Activated naive CD4-positive, alpha-beta T cell treated with anti-CD3 and anti-CD28 coated beads, Interleukin-2, amount 50 U/mL, for 72 hours (primary cell): Measurements from ENCODE around the gene ANKRD33B. TPM values are rescaled to one million over a fixed set of nuclear protein-coding genes. Genes with fewer than 3 reads are reported as not detected.

Experiments used
- ATAC-seq, 2 donors: fragments of 150-1000 bp; cut with Tn5 transposase; 2 replicates each; pipeline ENCODE4 v1.10.0; 2021; ENCODE audit warnings: mild to moderate bottlenecking in 2 of 2, moderate library complexity in 2 of 2
- DNase-seq, 2 donors: peaks; one replicate each; pipeline ENCODE4 v3.0.0; 2021 to 2022; ENCODE audit warnings: low spot score in 2 of 2
- H3K27ac Mint-ChIP-seq, 2 donors: one replicate each; pipeline ENCODE4 v1.8.0; 2022; ENCODE audit warnings: mild to moderate bottlenecking in 2 of 2, mixed read lengths in 2 of 2
- H3K36me3 Mint-ChIP-seq, 2 donors: one replicate each; pipeline ENCODE4 v1.8.0; 2022; ENCODE audit warnings: mixed read lengths in 2 of 2
- H3K9me3 Mint-ChIP-seq, 2 donors: one replicate each; pipeline ENCODE4 v1.8.0; 2022; ENCODE audit warnings: mixed read lengths in 2 of 2
- total RNA-seq, 2 donors: library from RNA; stranded (reverse); gene quantifications; one replicate each; pipeline ENCODE4 v1.2.3, GENCODE V29; 2022

Gene ANKRD33B
- total RNA-seq, 2 donors from 2014 or later = 5.6 TPM

- peak overlapping the region in 1 of 2 donors; percentile 3 for H3K27ac Mint-ChIP-seq
Measured at GRCh38 chr5:10682801-10683525, 119.1 kb downstream of the ANKRD33B start.

GRCh38 chr5:10684303-10685086 is 120.6 kb downstream of the ANKRD33B start:
- DNase-seq (no peak), ATAC-seq (no peak)
- H3K9me3 Mint-ChIP-seq = no peaks in the 10 kb centered on the region
- H3K27ac Mint-ChIP-seq = peak overlapping the region in 1 of 2 donors; percentile 25
- H3K36me3 Mint-ChIP-seq = peaks cover 0 to 19% of the 10 kb centered on the region in 2 donors

More at GRCh38 chr5:10682801-10683525, 119.1 kb downstream of the ANKRD33B start:
- peaks cover 2% of the 10 kb centered on the region in 2 donors for H3K9me3 Mint-ChIP-seq
- H3K36me3 Mint-ChIP-seq = peaks cover 3 to 17% of the 10 kb centered on the region in 2 donors
- ATAC-seq (no peak), DNase-seq (no peak)

GRCh38 chr5:10685115-10685521 is 121.2 kb downstream of the ANKRD33B start:
- Mint-ChIP-seq H3K9me3 (no peaks in the 10 kb centered on the region), H3K36me3 (peaks cover 0 to 19% of the 10 kb centered on the region in 2 donors), H3K27ac (peak overlapping the region in 1 of 2 donors; percentile 25)
- no peak for DNase-seq
- ATAC-seq = no peak

- DNase-seq = no peak
- no peaks in the 10 kb centered on the region for H3K9me3 Mint-ChIP-seq
- no peak for ATAC-seq
- H3K27ac Mint-ChIP-seq = no peak overlapping the region
- peaks cover 0 to 9% of the 10 kb centered on the region in 2 donors for H3K36me3 Mint-ChIP-seq
Measured at GRCh38 chr5:10686890-10687289, 123.0 kb downstream of the ANKRD33B start.

GRCh38 chr5:10688651-10689171 is 124.8 kb downstream of the ANKRD33B start:
- Mint-ChIP-seq H3K27ac (peak overlapping the region in 1 of 2 donors; percentile 63), H3K9me3 (no peaks in the 10 kb centered on the region), H3K36me3 (peaks cover 0 to 5% of the 10 kb centered on the region in 2 donors)
- peak in 1 of 2 donors; percentile 34 for DNase-seq
- no peak for ATAC-seq

- Mint-ChIP-seq H3K9me3 (no peaks in the 10 kb centered on the region), H3K27ac (peak overlapping the region in 1 of 2 donors; percentile 63), H3K36me3 (peaks cover 0 to 5% of the 10 kb centered on the region in 2 donors)
- DNase-seq (peak in 1 of 2 donors; percentile 60), ATAC-seq (peak in 1 of 2 donors; percentile 43)
Measured at GRCh38 chr5:10689391-10690081, 125.7 kb downstream of the ANKRD33B start.

- no peaks in the 10 kb centered on the region for H3K9me3 Mint-ChIP-seq
- H3K36me3 Mint-ChIP-seq = peaks cover 0 to 5% of the 10 kb centered on the region in 2 donors
- peak overlapping the region in 1 of 2 donors; percentile 39 for H3K27ac Mint-ChIP-seq
- ATAC-seq (no peak), DNase-seq (no peak)
Measured at GRCh38 chr5:10690460-10691440, 126.9 kb downstream of the ANKRD33B start.

- ATAC-seq (no peak), DNase-seq (no peak)
- peaks cover 0 to 5% of the 10 kb centered on the region in 2 donors for H3K36me3 Mint-ChIP-seq
- H3K9me3 Mint-ChIP-seq = no peaks in the 10 kb centered on the region
- no peak overlapping the region for H3K27ac Mint-ChIP-seq
Measured at GRCh38 chr5:10691826-10692785, 128.2 kb downstream of the ANKRD33B start.

- DNase-seq = peak in 1 of 2 donors; percentile 27
Measured at GRCh38 chr5:10695055-10695649, 131.3 kb downstream of the ANKRD33B start.

GRCh38 chr5:10695759-10696543 is 132.1 kb downstream of the ANKRD33B start:
- ATAC-seq (peak in 1 of 2 donors; percentile 41), DNase-seq (no peak)
- Mint-ChIP-seq H3K36me3 (no peaks in the 10 kb centered on the region), H3K9me3 (no peaks in the 10 kb centered on the region), H3K27ac (no peak overlapping the region)

More at GRCh38 chr5:10695055-10695649, 131.3 kb downstream of the ANKRD33B start:
- H3K9me3 Mint-ChIP-seq = no peaks in the 10 kb centered on the region
- H3K36me3 Mint-ChIP-seq = no peaks in the 10 kb centered on the region
- no peak overlapping the region for H3K27ac Mint-ChIP-seq
- peak; percentile 60 to 71 for ATAC-seq

- ATAC-seq (no peak), DNase-seq (no peak)
- Mint-ChIP-seq H3K36me3 (no peaks in the 10 kb centered on the region), H3K9me3 (no peaks in the 10 kb centered on the region), H3K27ac (no peak overlapping the region)
Measured at GRCh38 chr5:10699281-10699874, 135.5 kb downstream of the ANKRD33B start.

GRCh38 chr5:10699987-10700386 is 136.1 kb downstream of the ANKRD33B start:
- ATAC-seq = no peak
- no peaks in the 10 kb centered on the region for H3K36me3 Mint-ChIP-seq
- H3K9me3 Mint-ChIP-seq = no peaks in the 10 kb centered on the region
- no peak for DNase-seq
- H3K27ac Mint-ChIP-seq = no peak overlapping the region

GRCh38 chr5:10700516-10700915 is 136.6 kb downstream of the ANKRD33B start:
- no peak overlapping the region for H3K27ac Mint-ChIP-seq
- ATAC-seq (no peak), DNase-seq (no peak)
- H3K9me3 Mint-ChIP-seq = no peaks in the 10 kb centered on the region
- no peaks in the 10 kb centered on the region for H3K36me3 Mint-ChIP-seq
